ENCODE data around the gene PPAT.
"Not testable (repeated sequence)": the region's sequence is repeated elsewhere in the genome, so short reads cannot be mapped to it uniquely, and the experiment has no call there.

PPAT gene

GRCh38 chr4:56435140-56435926 lies at the start of gene PPAT:
TSS of gene PPAT (minus strand) at chr4:56435615. CDS start at chr4:56435477, 138 bp downstream.
- peak within 1 kb of the TSS; percentile 63 to 93 (median 88) for H3K4me3 ChIP-seq (ENCODE audit: low read depth in 1 of 5, low read length in 5 of 5)
- no peaks in the 10 kb centered on the region for H3K36me3 ChIP-seq (ENCODE audit: control insufficient read depth in 5 of 5, insufficient read depth in 5 of 5, low read length in 5 of 5)
- peak within 1 kb of the TSS; percentile 74 for H3K27ac ChIP-seq (ENCODE audit: low read depth, low read length)
- peaks cover 0 to 34% (median 31%) of the 10 kb centered on the region in 5 donors for H3K4me1 ChIP-seq (ENCODE audit: control insufficient read depth in 5 of 5, insufficient read depth in 5 of 5, low read length in 5 of 5)
- peak within 1 kb of the TSS in 4 of 5 donors; percentile 70 to 87 (median 78) for H3K9ac ChIP-seq (ENCODE audit: low read length in 5 of 5)
- H3K27me3 ChIP-seq (ENCODE audit: control insufficient read depth in 5 of 5, insufficient read depth in 4 of 5, low read length in 5 of 5): no peaks in the 10 kb centered on the region
- no peaks in the 10 kb centered on the region for H3K9me3 ChIP-seq (ENCODE audit: control insufficient read depth in 5 of 5, low read length in 5 of 5)

- H3K9ac ChIP-seq (ENCODE audit: low read length in 5 of 5): no peak overlapping the region
- peaks cover 52 to 72% (median 52%) of the 10 kb centered on the region in 5 donors for H3K36me3 ChIP-seq (ENCODE audit: control insufficient read depth in 5 of 5, insufficient read depth in 5 of 5, low read length in 5 of 5)
- H3K4me3 ChIP-seq (ENCODE audit: low read depth in 1 of 5, low read length in 5 of 5): no peak overlapping the region
- no peak overlapping the region for H3K27ac ChIP-seq (ENCODE audit: low read depth, low read length)
- no peaks in the 10 kb centered on the region for H3K9me3 ChIP-seq (ENCODE audit: control insufficient read depth in 5 of 5, low read length in 5 of 5)
- no peaks in the 10 kb centered on the region for H3K4me1 ChIP-seq (ENCODE audit: control insufficient read depth in 5 of 5, insufficient read depth in 5 of 5, low read length in 5 of 5)
- H3K27me3 ChIP-seq (ENCODE audit: control insufficient read depth in 5 of 5, insufficient read depth in 4 of 5, low read length in 5 of 5): no peaks in the 10 kb centered on the region
Measured at GRCh38 chr4:56480691-56481090, 45.3 kb upstream of the PPAT start.

GRCh38 chr4:56477192-56477702 lies 41.8 kb upstream of the PPAT start:
- Histone ChIP-seq H3K27me3 (ENCODE audit: control insufficient read depth in 5 of 5, insufficient read depth in 4 of 5, low read length in 5 of 5) (no peaks in the 10 kb centered on the region), H3K4me1 (ENCODE audit: control insufficient read depth in 5 of 5, insufficient read depth in 5 of 5, low read length in 5 of 5) (no peaks in the 10 kb centered on the region), H3K27ac (ENCODE audit: low read depth, low read length) (no peak overlapping the region), H3K36me3 (ENCODE audit: control insufficient read depth in 5 of 5, insufficient read depth in 5 of 5, low read length in 5 of 5) (peaks cover 38 to 79% (median 58%) of the 10 kb centered on the region in 5 donors), H3K9ac (ENCODE audit: low read length in 5 of 5) (no peak overlapping the region), H3K4me3 (ENCODE audit: low read depth in 1 of 5, low read length in 5 of 5) (no peak overlapping the region), H3K9me3 (ENCODE audit: control insufficient read depth in 5 of 5, low read length in 5 of 5) (no peaks in the 10 kb centered on the region)

GRCh38 chr4:56475917-56476316 lies 40.5 kb upstream of the PPAT start:
- Histone ChIP-seq H3K27me3 (ENCODE audit: control insufficient read depth in 5 of 5, insufficient read depth in 4 of 5, low read length in 5 of 5) (no peaks in the 10 kb centered on the region), H3K27ac (ENCODE audit: low read depth, low read length) (no peak overlapping the region), H3K4me3 (ENCODE audit: low read depth in 1 of 5, low read length in 5 of 5) (no peak overlapping the region), H3K36me3 (ENCODE audit: control insufficient read depth in 5 of 5, insufficient read depth in 5 of 5, low read length in 5 of 5) (peaks cover 41 to 84% (median 64%) of the 10 kb centered on the region in 5 donors), H3K9ac (ENCODE audit: low read length in 5 of 5) (no peak overlapping the region), H3K9me3 (ENCODE audit: control insufficient read depth in 5 of 5, low read length in 5 of 5) (no peaks in the 10 kb centered on the region), H3K4me1 (ENCODE audit: control insufficient read depth in 5 of 5, insufficient read depth in 5 of 5, low read length in 5 of 5) (no peaks in the 10 kb centered on the region)

GRCh38 chr4:56469489-56470210 lies 34.2 kb upstream of the PPAT start:
- Histone ChIP-seq H3K4me3 (ENCODE audit: low read depth in 1 of 5, low read length in 5 of 5) (no peak overlapping the region), H3K27me3 (ENCODE audit: control insufficient read depth in 5 of 5, insufficient read depth in 4 of 5, low read length in 5 of 5) (no peaks in the 10 kb centered on the region), H3K27ac (ENCODE audit: low read depth, low read length) (no peak overlapping the region), H3K4me1 (ENCODE audit: control insufficient read depth in 5 of 5, insufficient read depth in 5 of 5, low read length in 5 of 5) (peaks cover 6 to 40% (median 33%) of the 10 kb centered on the region in 5 donors), H3K9ac (ENCODE audit: low read length in 5 of 5) (no peak overlapping the region), H3K9me3 (ENCODE audit: control insufficient read depth in 5 of 5, low read length in 5 of 5) (no peaks in the 10 kb centered on the region), H3K36me3 (ENCODE audit: control insufficient read depth in 5 of 5, insufficient read depth in 5 of 5, low read length in 5 of 5) (peaks cover 12 to 35% (median 26%) of the 10 kb centered on the region in 5 donors)

GRCh38 chr4:56468097-56468422 lies 32.6 kb upstream of the PPAT start:
- Histone ChIP-seq H3K4me1 (ENCODE audit: control insufficient read depth in 5 of 5, insufficient read depth in 5 of 5, low read length in 5 of 5) (peaks cover 6 to 42% (median 38%) of the 10 kb centered on the region in 5 donors), H3K36me3 (ENCODE audit: control insufficient read depth in 5 of 5, insufficient read depth in 5 of 5, low read length in 5 of 5) (peaks cover 9 to 23% (median 17%) of the 10 kb centered on the region in 5 donors), H3K27me3 (ENCODE audit: control insufficient read depth in 5 of 5, insufficient read depth in 4 of 5, low read length in 5 of 5) (no peaks in the 10 kb centered on the region), H3K27ac (ENCODE audit: low read depth, low read length) (peak overlapping the region; percentile 91), H3K9me3 (ENCODE audit: control insufficient read depth in 5 of 5, low read length in 5 of 5) (no peaks in the 10 kb centered on the region), H3K4me3 (ENCODE audit: low read depth in 1 of 5, low read length in 5 of 5) (peak overlapping the region; percentile 90 to 100 (median 97)), H3K9ac (ENCODE audit: low read length in 5 of 5) (peak overlapping the region; percentile 77 to 97 (median 94))

GRCh38 chr4:56467284-56468096 lies 32.1 kb upstream of the PPAT start, which contains the start of gene SRP72:
TSS of gene SRP72 (plus strand) at chr4:56467617. CDS start at chr4:56467636, 19 bp downstream.
- Histone ChIP-seq H3K4me1 (ENCODE audit: control insufficient read depth in 5 of 5, insufficient read depth in 5 of 5, low read length in 5 of 5) (peaks cover 6 to 42% (median 38%) of the 10 kb centered on the region in 5 donors), H3K9ac (ENCODE audit: low read length in 5 of 5) (peak within 1 kb of the TSS; percentile 77 to 97 (median 94)), H3K4me3 (ENCODE audit: low read depth in 1 of 5, low read length in 5 of 5) (peak within 1 kb of the TSS; percentile 90 to 100 (median 97))

GRCh38 chr4:56466910-56467283 lies 31.5 kb upstream of the PPAT start:
- H3K36me3 ChIP-seq (ENCODE audit: control insufficient read depth in 5 of 5, insufficient read depth in 5 of 5, low read length in 5 of 5): peaks cover 11 to 18% (median 13%) of the 10 kb centered on the region in 5 donors
- H3K27me3 ChIP-seq (ENCODE audit: control insufficient read depth in 5 of 5, insufficient read depth in 4 of 5, low read length in 5 of 5): no peaks in the 10 kb centered on the region
- no peaks in the 10 kb centered on the region for H3K9me3 ChIP-seq (ENCODE audit: control insufficient read depth in 5 of 5, low read length in 5 of 5)
- peak overlapping the region; percentile 90 to 100 (median 97) for H3K4me3 ChIP-seq (ENCODE audit: low read depth in 1 of 5, low read length in 5 of 5)
- H3K9ac ChIP-seq (ENCODE audit: low read length in 5 of 5): peak overlapping the region; percentile 65 to 97 (median 93)
- peak overlapping the region; percentile 91 for H3K27ac ChIP-seq (ENCODE audit: low read depth, low read length)
- peaks cover 6 to 42% (median 38%) of the 10 kb centered on the region in 5 donors for H3K4me1 ChIP-seq (ENCODE audit: control insufficient read depth in 5 of 5, insufficient read depth in 5 of 5, low read length in 5 of 5)

More at GRCh38 chr4:56467284-56468096, 32.1 kb upstream of the PPAT start, which contains the start of gene SRP72:
- Histone ChIP-seq H3K27ac (ENCODE audit: low read depth, low read length) (peak within 1 kb of the TSS; percentile 91), H3K27me3 (ENCODE audit: control insufficient read depth in 5 of 5, insufficient read depth in 4 of 5, low read length in 5 of 5) (no peaks in the 10 kb centered on the region), H3K9me3 (ENCODE audit: control insufficient read depth in 5 of 5, low read length in 5 of 5) (no peaks in the 10 kb centered on the region), H3K36me3 (ENCODE audit: control insufficient read depth in 5 of 5, insufficient read depth in 5 of 5, low read length in 5 of 5) (peaks cover 9 to 17% (median 12%) of the 10 kb centered on the region in 5 donors)

- peaks cover 6 to 42% (median 38%) of the 10 kb centered on the region in 5 donors for H3K4me1 ChIP-seq (ENCODE audit: control insufficient read depth in 5 of 5, insufficient read depth in 5 of 5, low read length in 5 of 5)
- H3K36me3 ChIP-seq (ENCODE audit: control insufficient read depth in 5 of 5, insufficient read depth in 5 of 5, low read length in 5 of 5): peaks cover 6 to 13% (median 7%) of the 10 kb centered on the region in 5 donors
- peak overlapping the region; percentile 91 for H3K27ac ChIP-seq (ENCODE audit: low read depth, low read length)
- H3K9ac ChIP-seq (ENCODE audit: low read length in 5 of 5): peak overlapping the region; percentile 65 to 97 (median 93)
- H3K27me3 ChIP-seq (ENCODE audit: control insufficient read depth in 5 of 5, insufficient read depth in 4 of 5, low read length in 5 of 5); H3K9me3 ChIP-seq (ENCODE audit: control insufficient read depth in 5 of 5, low read length in 5 of 5): not testable (repeated sequence)
- peak overlapping the region; percentile 90 to 100 (median 97) for H3K4me3 ChIP-seq (ENCODE audit: low read depth in 1 of 5, low read length in 5 of 5)
Measured at GRCh38 chr4:56466296-56466761, 30.9 kb upstream of the PPAT start.

Data from subcutaneous abdominal adipose tissue (tissue), 5 donors.